B cell (primary cell): ENCODE results near the gene CNTNAP2. TPM values are rescaled to one million over a fixed set of nuclear protein-coding genes. Genes with fewer than 3 reads are reported as not detected.

ENCODE experiments used
- ATAC-seq: fragments of 200-7000 bp; cut with Tn5 transposase; one replicate; pipeline ENCODE4 v1.10.0; 2021; ENCODE audit warnings: low read depth, mild to moderate bottlenecking, moderate number of reproducible peaks, moderate library complexity
- CTCF ChIA-PET: fragments of 350-600 bp; sonication (Branson Sonifier 250); formaldehyde crosslinking; loops from one replicate; lab custom pipeline; 2021; ENCODE audit warnings: antibody characterized with exemption, inconsistent platforms; lab: Charles Lee
- POLR2A ChIA-PET: fragments of 350-600 bp; sonication (Branson Sonifier 250); formaldehyde crosslinking; loops from one replicate; lab custom pipeline; 2021; ENCODE audit warnings: antibody characterized with exemption; lab: Charles Lee
- DNase-seq: peaks from one replicate; pipeline ENCODE4 v3.0.0; 2013
- H2AFZ ChIP-seq: 2 replicates; pipeline ENCODE4 v1.6.1; 2012; ENCODE audit warnings: mild to moderate bottlenecking, low read depth, low read length; ENCODE audit not compliant: insufficient read depth, poor library complexity, severe bottlenecking
- H3K27ac ChIP-seq, 2 donors: 1 replicate in 1 of 2; 2 replicates in 1 of 2; pipeline ENCODE4 v1.5.1; 2012 to 2013; ENCODE audit warnings: low read length in 2 of 2, mild to moderate bottlenecking in 2 of 2, moderate library complexity in 1 of 2
- H3K27me3 ChIP-seq, 4 experiments: fragments of 200-600 bp in 1 of 4; sonication (generic) in 1 of 4; replicated peaks in 1 of 4; 1 replicate in 2 of 4; 2 replicates in 2 of 4; pipeline versions ENCODE4 v1.6.1 to v1.7.0; 2013 to 2016; ENCODE audit warnings: low read length in 3 of 4, mild to moderate bottlenecking in 2 of 4, mixed read lengths in 1 of 4, moderate library complexity in 1 of 4; ENCODE audit not compliant: insufficient read depth in 4 of 4, control insufficient read depth in 3 of 4; ENCODE audit errors: control extremely low read depth in 1 of 4
- H3K36me3 ChIP-seq, 2 experiments: replicated peaks in 1 of 2; 1 replicate in 1 of 2; 2 replicates in 1 of 2; pipeline versions ENCODE4 v1.6.1 to v1.7.1; 2013; ENCODE audit warnings: low read length in 1 of 2; ENCODE audit not compliant: insufficient read depth in 2 of 2, control insufficient read depth in 1 of 2; ENCODE audit errors: control extremely low read depth in 1 of 2, extremely low read depth in 1 of 2
- H3K4me1 ChIP-seq, 2 donors: fragments of 200-600 bp in 1 of 2; sonication (generic) in 1 of 2; 1 replicate in 1 of 2; 2 replicates in 1 of 2; pipeline versions ENCODE4 v1.5.1 to v1.6.1; 2013 to 2017; ENCODE audit warnings: low read length in 2 of 2; ENCODE audit not compliant: control insufficient read depth in 2 of 2, insufficient read depth in 2 of 2
- H3K4me2 ChIP-seq: replicated peaks from 2 replicates; pipeline ENCODE3; 2012; ENCODE audit warnings: mild to moderate bottlenecking, low read depth, low read length; ENCODE audit not compliant: poor library complexity, severe bottlenecking
- H3K4me3 ChIP-seq, 5 experiments: fragments of 200-600 bp in 1 of 5; sonication (generic) in 1 of 5; 1 replicate in 3 of 5; 2 replicates in 2 of 5; pipeline versions ENCODE4 v1.5.1 to v1.7.0; 2011 to 2016; ENCODE audit warnings: low read length in 4 of 5, mild to moderate bottlenecking in 4 of 5, low read depth in 2 of 5, control low read depth in 1 of 5, moderate library complexity in 1 of 5; ENCODE audit not compliant: insufficient read depth in 1 of 5; ENCODE audit errors: control extremely low read depth in 1 of 5, extremely low read depth in 1 of 5
- H3K79me2 ChIP-seq: fragments of 200-600 bp; sonication (generic); one replicate; pipeline ENCODE4 v1.6.0; 2016; ENCODE audit warnings: low read length; ENCODE audit not compliant: control insufficient read depth, insufficient read depth
- H3K9ac ChIP-seq: fragments of 200-600 bp; sonication (generic); 2 replicates; pipeline ENCODE4 v1.6.1; 2017; ENCODE audit warnings: mild to moderate bottlenecking, low read length, moderate library complexity
- H3K9me3 ChIP-seq, 3 donors: one replicate each; pipeline versions ENCODE4 v1.6.1 to v1.7.1; 2013; ENCODE audit warnings: low read length in 2 of 3; ENCODE audit not compliant: control insufficient read depth in 2 of 3, insufficient read depth in 1 of 3; ENCODE audit errors: control extremely low read depth in 1 of 3
- H4K20me1 ChIP-seq: 2 replicates; pipeline ENCODE4 v1.6.0; 2012; ENCODE audit warnings: mild to moderate bottlenecking, low read length; ENCODE audit not compliant: insufficient read depth, control insufficient read depth, poor library complexity, severe bottlenecking
- H3K27ac Mint-ChIP-seq: one replicate; pipeline ENCODE4 v1.8.0; 2021; ENCODE audit warnings: mixed read lengths
- H3K27me3 Mint-ChIP-seq: one replicate; pipeline ENCODE4 v1.8.0; 2021; ENCODE audit warnings: mixed read lengths
- H3K4me1 Mint-ChIP-seq: one replicate; pipeline ENCODE4 v1.8.0; 2021; ENCODE audit warnings: mixed read lengths
- H3K4me3 Mint-ChIP-seq: one replicate; pipeline ENCODE4 v1.8.0; 2021; ENCODE audit warnings: mixed read lengths
- H3K9me3 Mint-ChIP-seq: one replicate; pipeline ENCODE4 v1.8.0; 2022; ENCODE audit warnings: mixed read lengths; ENCODE audit not compliant: insufficient read depth
- EZH2 ChIP-seq: IDR thresholded peaks from 2 replicates; pipeline ENCODE4 v1.6.1; 2012; ENCODE audit warnings: borderline replicate concordance, low read depth, mild to moderate bottlenecking, moderate library complexity, low read length; ENCODE audit not compliant: insufficient read depth, poor library complexity, severe bottlenecking
- WGBS: methylation state at CpG from one replicate; pipeline ENCODE4 v1.1.5; 2013; ENCODE audit warnings: missing lambda C conversion rate; ENCODE audit not compliant: insufficient coverage; 5-methylcytosine and 5-hydroxymethylcytosine counted together
- intact Hi-C: fragments of 100-400 bp; cut with micrococcal nuclease; formaldehyde crosslinking; loops from one replicate; pipeline ENCODE4 v1.10.0; 2022
- polyA plus RNA-seq: library from polyadenylated mRNA; depleted of rRNA; stranded (reverse); fragments of >200 nt; gene quantifications from 2 replicates; pipeline ENCODE4 v1.2.3, GENCODE V29; 2012
- total RNA-seq, 2 donors: library from RNA; stranded (reverse); fragments of 120-200 nt in 1 of 2; gene quantifications; 1 replicate in 1 of 2; 2 replicates in 1 of 2; pipeline versions ENCODE4 v1.2.3 to v1.2.4, GENCODE V29; 2013 to 2022
- TF ChIP-seq, protein P1 (sequence below): fragments of 200-600 bp; IDR thresholded peaks from one replicate; pipeline ENCODE4 v1.8.0; 2022; ENCODE audit warnings: antibody characterized with exemption, mild to moderate bottlenecking

The CNTNAP2 gene
- total and polyA plus RNA-seq, 2 donors (not counting 1 experiment from before 2014, with no cell fraction given): 7.4 to 16.6 TPM

DNA sequence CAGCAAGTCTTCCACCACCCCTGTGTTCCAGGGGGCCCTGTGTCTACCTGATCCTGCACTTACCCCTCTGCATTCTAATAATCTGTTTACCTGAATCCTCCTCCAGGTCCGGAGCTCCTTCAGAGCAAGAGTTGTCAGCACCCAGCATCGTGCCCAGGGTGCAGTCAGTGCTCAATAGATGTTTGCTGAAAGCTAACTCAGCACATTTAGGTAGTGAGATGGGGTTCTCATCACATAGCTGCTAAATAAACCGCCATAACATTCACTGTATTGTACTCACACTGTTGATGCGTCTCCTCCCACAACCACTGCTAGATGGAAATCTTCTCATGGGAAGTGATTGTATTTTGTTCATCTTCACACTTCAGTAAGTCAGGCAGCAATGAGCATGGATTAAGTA, 2097.5 kb downstream of the CNTNAP2 start:
- Mint-ChIP-seq H3K4me1 (no peaks in the 10 kb centered on the region), H3K4me3 (no peak overlapping the region), H3K27ac (no peak overlapping the region), H3K9me3 (peaks cover 4% of the 10 kb centered on the region), H3K27me3 (peaks cover 16% of the 10 kb centered on the region)
- Histone ChIP-seq H3K27me3 (no peaks in the 10 kb centered on the region), H3K4me3 (no peak overlapping the region), H3K9me3 (peaks cover 0 to 4% (median 0%) of the 10 kb centered on the region in 3 donors), H3K4me1 (no peaks in the 10 kb centered on the region), H4K20me1 (no peaks in the 10 kb centered on the region), H3K9ac (no peak overlapping the region), H3K79me2 (no peaks in the 10 kb centered on the region), H3K4me2 (no peak overlapping the region), H3K27ac (no peak overlapping the region), H3K36me3 (no peaks in the 10 kb centered on the region), H2AFZ (no peak overlapping the region)
- intact Hi-C loops: no loop called here
- DNase-seq (no peak), ATAC-seq (no peak)
- POLR2A ChIA-PET: no interaction called here
- TF ChIP-seq EZH2: no peak
- TF ChIP-seq, protein P1, sequence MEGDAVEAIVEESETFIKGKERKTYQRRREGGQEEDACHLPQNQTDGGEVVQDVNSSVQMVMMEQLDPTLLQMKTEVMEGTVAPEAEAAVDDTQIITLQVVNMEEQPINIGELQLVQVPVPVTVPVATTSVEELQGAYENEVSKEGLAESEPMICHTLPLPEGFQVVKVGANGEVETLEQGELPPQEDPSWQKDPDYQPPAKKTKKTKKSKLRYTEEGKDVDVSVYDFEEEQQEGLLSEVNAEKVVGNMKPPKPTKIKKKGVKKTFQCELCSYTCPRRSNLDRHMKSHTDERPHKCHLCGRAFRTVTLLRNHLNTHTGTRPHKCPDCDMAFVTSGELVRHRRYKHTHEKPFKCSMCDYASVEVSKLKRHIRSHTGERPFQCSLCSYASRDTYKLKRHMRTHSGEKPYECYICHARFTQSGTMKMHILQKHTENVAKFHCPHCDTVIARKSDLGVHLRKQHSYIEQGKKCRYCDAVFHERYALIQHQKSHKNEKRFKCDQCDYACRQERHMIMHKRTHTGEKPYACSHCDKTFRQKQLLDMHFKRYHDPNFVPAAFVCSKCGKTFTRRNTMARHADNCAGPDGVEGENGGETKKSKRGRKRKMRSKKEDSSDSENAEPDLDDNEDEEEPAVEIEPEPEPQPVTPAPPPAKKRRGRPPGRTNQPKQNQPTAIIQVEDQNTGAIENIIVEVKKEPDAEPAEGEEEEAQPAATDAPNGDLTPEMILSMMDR: no peak
- WGBS: no CpG with 5 or more reads among the region's 4 CpGs
- CTCF ChIA-PET: no interaction called here

DNA sequence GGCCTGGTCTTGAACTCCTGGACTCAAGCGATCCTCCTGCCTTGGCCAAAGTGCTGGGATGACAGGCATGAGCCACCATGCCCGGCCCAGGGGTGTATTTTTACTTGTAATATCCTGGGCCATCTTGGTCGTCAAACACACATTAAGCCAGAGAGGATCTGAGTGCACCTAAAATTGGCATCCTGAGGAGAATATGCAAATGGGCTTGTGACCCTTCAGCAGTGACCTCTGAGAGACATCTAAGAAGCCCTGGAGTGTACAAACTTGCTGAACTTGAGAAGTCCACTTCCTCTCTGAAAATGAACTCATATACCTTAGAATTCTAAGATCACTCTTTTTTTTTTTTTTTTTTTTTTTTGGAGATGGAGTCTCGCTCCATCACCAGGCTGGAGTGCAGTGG, 2102.0 kb downstream of the CNTNAP2 start:
- Histone ChIP-seq H3K79me2 (no peaks in the 10 kb centered on the region), H3K9me3 (peaks cover 0 to 4% (median 0%) of the 10 kb centered on the region in 3 donors), H3K27me3 (peaks cover 0 to 5% (median 1%) of the 10 kb centered on the region in 4 experiments), H3K36me3 (no peaks in the 10 kb centered on the region), H3K27ac (no peak overlapping the region), H2AFZ (no peak overlapping the region), H3K4me3 (no peak overlapping the region), H4K20me1 (no peaks in the 10 kb centered on the region), H3K4me2 (no peak overlapping the region), H3K4me1 (no peaks in the 10 kb centered on the region), H3K9ac (no peak overlapping the region)
- TF ChIP-seq, protein P1: no peak
- TF ChIP-seq EZH2: no peak
- Mint-ChIP-seq H3K4me1 (no peaks in the 10 kb centered on the region), H3K27ac (no peak overlapping the region), H3K9me3 (peaks cover 4% of the 10 kb centered on the region), H3K4me3 (no peak overlapping the region), H3K27me3 (peaks cover 10% of the 10 kb centered on the region)
- ATAC-seq (no peak), DNase-seq (no peak)
- ChIA-PET CTCF (no interaction called here), POLR2A (no interaction called here)
- intact Hi-C loops: no loop called here
- 97% methylated on average over 3 of the region's 4 CpGs for WGBS
